Sigmoid colon (tissue), 7 donors: ENCODE results near the gene ZFPM1. TPM values are rescaled to one million over a fixed set of nuclear protein-coding genes. Genes with fewer than 3 reads are reported as not detected.

Experiments used
- DNase-seq: peaks from one replicate; pipeline ENCODE4 v3.0.0-alpha.2; 2019
- H3K27ac ChIP-seq, 4 donors: fragments of 200-600 bp; sonication (generic); one replicate each; pipeline ENCODE4 v1.5.1; 2016 to 2019; ENCODE audit warnings: mild to moderate bottlenecking in 1 of 4
- H3K27me3 ChIP-seq, 3 donors: fragments of 200-600 bp; sonication (generic); one replicate each; pipeline ENCODE4 v1.5.1; 2019; ENCODE audit warnings: mild to moderate bottlenecking in 1 of 3
- H3K36me3 ChIP-seq, 4 donors: fragments of 200-600 bp; sonication (generic); one replicate each; pipeline ENCODE4 v1.5.1; 2016 to 2019
- H3K4me1 ChIP-seq, 4 donors: fragments of 200-600 bp; sonication (generic); one replicate each; pipeline ENCODE4 v1.5.1; 2017 to 2019
- H3K4me3 ChIP-seq, 4 donors: fragments of 200-600 bp; sonication (generic); one replicate each; pipeline ENCODE4 v1.5.1; 2017 to 2019; ENCODE audit warnings: mild to moderate bottlenecking in 2 of 4, moderate library complexity in 1 of 4
- H3K9me3 ChIP-seq, 4 donors: fragments of 200-600 bp in 3 of 4; sonication (generic) in 3 of 4; one replicate each; pipeline versions ENCODE4 v1.5.1 to v1.6.1; 2013 to 2019
- EP300 ChIP-seq, 4 donors: sonication (generic); formaldehyde crosslinking; IDR thresholded peaks; one replicate each; pipeline ENCODE4 v1.6.1; 2017; ENCODE audit warnings: antibody characterized with exemption in 4 of 4
- POLR2A ChIP-seq, 2 donors: fragments of 450-650 bp; IDR thresholded peaks; one replicate each; pipeline ENCODE4 v1.6.1; 2016; ENCODE audit warnings: antibody characterized with exemption in 2 of 2, mild to moderate bottlenecking in 2 of 2, moderate library complexity in 2 of 2
- POLR2AphosphoS5 ChIP-seq, 4 donors: sonication (generic); formaldehyde crosslinking; IDR thresholded peaks; one replicate each; pipeline ENCODE4 v1.6.1; 2017; ENCODE audit warnings: antibody characterized with exemption in 4 of 4
- WGBS, 2 donors: extraction: QIAGEN DNeasy Blood & Tissue Kit; methylation state at CpG; one replicate each; pipeline ENCODE4 v1.1.7; 2013; 5-methylcytosine and 5-hydroxymethylcytosine counted together
- intact Hi-C: fragments of 100-400 bp; cut with DNase I; formaldehyde crosslinking; loops from one replicate; pipeline ENCODE4 v1.15.1; 2023
- polyA plus RNA-seq, 3 donors: library from polyadenylated mRNA; stranded (reverse); fragments of 200-250 nt; gene quantifications; one replicate each; pipeline ENCODE4 v1.2.3, GENCODE V29; 2013
- total RNA-seq, 4 donors: library from RNA; depleted of rRNA; stranded (reverse); fragments of >200 nt; gene quantifications; one replicate each; pipeline ENCODE4 v1.1.0, GENCODE V29; 2016
- TF ChIP-seq, protein P1 (sequence below), 4 experiments: fragments of 450-650 bp in 3 of 4; fragments of 200-600 bp in 1 of 4; IDR thresholded peaks; one replicate each; pipeline ENCODE4 v1.5.1; 2016 to 2019; ENCODE audit warnings: antibody characterized with exemption in 4 of 4, mild to moderate bottlenecking in 3 of 4, moderate library complexity in 2 of 4
- donor health status: healthy with polysubstance abuse.
- donor health status: Bipolar disorder and iron deficiency.
- donor health status: healthy.

ZFPM1 gene
- total and polyA plus RNA-seq, 7 donors, result 0.27 to 3.7 (median 0.66) TPM

DNA sequence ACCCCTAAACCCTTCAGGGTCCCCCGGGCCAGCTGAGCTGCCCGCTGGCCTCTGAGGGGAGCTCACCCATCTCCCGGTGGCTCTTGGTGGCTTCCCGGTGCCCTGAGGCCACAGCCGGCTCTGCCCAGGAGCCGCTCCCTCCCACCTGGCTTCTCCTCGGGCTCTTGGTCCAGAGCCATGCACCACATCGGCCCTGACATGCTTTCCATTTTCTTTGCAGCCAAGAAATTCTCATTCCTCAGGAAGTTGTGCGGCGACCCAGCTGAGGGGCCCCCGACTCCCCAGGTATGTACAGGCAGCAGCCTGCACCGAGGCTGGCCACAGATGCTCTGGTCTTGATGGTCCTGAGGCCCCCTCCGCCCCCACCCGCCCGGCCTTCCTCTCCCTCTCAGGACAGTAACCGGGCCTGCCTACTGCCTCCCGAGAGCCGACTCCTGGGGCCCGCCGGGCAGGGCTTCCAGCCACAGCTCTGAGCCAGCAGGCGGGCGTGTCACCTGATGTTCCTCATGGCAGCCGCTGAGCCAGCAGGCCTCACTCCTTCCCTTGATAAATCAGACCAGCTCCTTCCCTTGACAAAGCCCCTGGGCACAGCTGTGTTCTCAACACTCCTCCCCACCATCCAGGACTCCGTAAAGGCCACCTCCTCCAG, 28.4 kb upstream of the ZFPM1 start:
- Histone ChIP-seq H3K36me3 (no peaks in the 10 kb centered on the region), H3K4me3 (no peak overlapping the region), H3K9me3 (no peaks in the 10 kb centered on the region), H3K27ac (peak overlapping the region in 1 of 4 donors; percentile 8), H3K27me3 (peaks cover 0 to 15% (median 9%) of the 10 kb centered on the region in 3 donors), H3K4me1 (no peaks in the 10 kb centered on the region)
- WGBS, 2 donors, result 46 to 54% methylated on average over 24 of the region's 24 CpGs
- TF ChIP-seq EP300 (IDR thresholded peaks at IDR 0.05) (no peak), POLR2AphosphoS5 (IDR thresholded peaks at IDR 0.05) (no peak), POLR2A (IDR thresholded peaks at IDR 0.05) (no peak)
- TF ChIP-seq, protein P1, sequence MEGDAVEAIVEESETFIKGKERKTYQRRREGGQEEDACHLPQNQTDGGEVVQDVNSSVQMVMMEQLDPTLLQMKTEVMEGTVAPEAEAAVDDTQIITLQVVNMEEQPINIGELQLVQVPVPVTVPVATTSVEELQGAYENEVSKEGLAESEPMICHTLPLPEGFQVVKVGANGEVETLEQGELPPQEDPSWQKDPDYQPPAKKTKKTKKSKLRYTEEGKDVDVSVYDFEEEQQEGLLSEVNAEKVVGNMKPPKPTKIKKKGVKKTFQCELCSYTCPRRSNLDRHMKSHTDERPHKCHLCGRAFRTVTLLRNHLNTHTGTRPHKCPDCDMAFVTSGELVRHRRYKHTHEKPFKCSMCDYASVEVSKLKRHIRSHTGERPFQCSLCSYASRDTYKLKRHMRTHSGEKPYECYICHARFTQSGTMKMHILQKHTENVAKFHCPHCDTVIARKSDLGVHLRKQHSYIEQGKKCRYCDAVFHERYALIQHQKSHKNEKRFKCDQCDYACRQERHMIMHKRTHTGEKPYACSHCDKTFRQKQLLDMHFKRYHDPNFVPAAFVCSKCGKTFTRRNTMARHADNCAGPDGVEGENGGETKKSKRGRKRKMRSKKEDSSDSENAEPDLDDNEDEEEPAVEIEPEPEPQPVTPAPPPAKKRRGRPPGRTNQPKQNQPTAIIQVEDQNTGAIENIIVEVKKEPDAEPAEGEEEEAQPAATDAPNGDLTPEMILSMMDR (IDR thresholded peaks at IDR 0.05), result no peak
- intact Hi-C loops, result no loop called here
- no peak for DNase-seq

DNA sequence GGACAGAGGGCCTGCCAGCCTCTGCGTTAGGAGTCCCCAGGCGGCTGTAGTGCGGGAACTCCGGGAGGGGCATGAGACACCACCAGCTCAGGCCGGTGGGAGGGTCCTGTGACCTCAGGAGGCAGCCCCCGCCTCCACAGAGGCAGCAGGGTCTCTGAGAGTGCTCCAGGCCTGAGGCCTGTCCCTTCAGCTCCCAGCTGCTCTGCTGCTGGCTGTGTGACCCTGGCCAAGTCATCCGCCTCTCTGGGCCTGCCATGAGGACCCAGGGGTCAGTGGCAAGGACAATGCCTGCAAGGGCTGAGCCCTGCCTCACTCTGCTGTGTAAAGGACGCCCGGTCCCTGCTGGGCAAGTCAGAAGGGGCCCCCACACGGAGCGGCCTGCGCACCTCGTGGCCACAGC, 27.1 kb upstream of the ZFPM1 start:
- intact Hi-C loops, result no loop called here
- no peaks in the 10 kb centered on the region for H3K36me3 ChIP-seq
- 91 to 94% methylated on average over 13 of the region's 13 CpGs for WGBS, 2 donors

DNA sequence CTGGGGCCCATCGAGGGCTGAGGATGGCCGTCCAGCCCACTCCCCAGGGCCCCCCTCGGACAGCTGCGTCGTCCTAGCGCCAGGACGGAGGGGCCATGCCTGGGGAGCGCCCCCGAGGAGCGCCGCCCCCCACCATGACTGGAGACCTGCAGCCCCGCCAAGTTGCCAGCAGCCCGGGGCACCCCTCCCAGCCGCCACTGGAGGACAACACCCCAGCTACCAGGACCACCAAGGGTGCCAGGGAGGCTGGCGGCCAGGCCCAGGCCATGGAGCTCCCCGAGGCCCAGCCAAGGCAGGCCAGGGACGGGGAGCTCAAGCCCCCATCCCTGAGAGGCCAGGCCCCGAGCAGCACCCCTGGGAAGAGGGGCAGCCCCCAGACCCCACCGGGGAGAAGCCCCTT, 25.7 kb upstream of the ZFPM1 start:
- no peak overlapping the region for H3K4me3 ChIP-seq
- TF ChIP-seq POLR2A (IDR thresholded peaks at IDR 0.05), result no peak
- TF ChIP-seq, protein P1 (IDR thresholded peaks at IDR 0.05), result no peak
- no peak for TF ChIP-seq POLR2AphosphoS5 (IDR thresholded peaks at IDR 0.05)
- no peak for TF ChIP-seq EP300 (IDR thresholded peaks at IDR 0.05)
- intact Hi-C loops, result no loop called here
- WGBS, 2 donors, result 92 to 93% methylated on average over 19 of the region's 19 CpGs
- DNase-seq, result no peak
- peaks cover 0 to 18% (median 13%) of the 10 kb centered on the region in 4 donors for H3K4me1 ChIP-seq
- H3K27me3 ChIP-seq, result peaks cover 14 to 41% (median 33%) of the 10 kb centered on the region in 3 donors
- H3K27ac ChIP-seq, result no peak overlapping the region
- no peaks in the 10 kb centered on the region for H3K36me3 ChIP-seq
- H3K9me3 ChIP-seq, result no peaks in the 10 kb centered on the region

More for the DNA sequence above, 27.1 kb upstream of the ZFPM1 start:
- no peak overlapping the region for H3K27ac ChIP-seq
- H3K4me1 ChIP-seq, result peaks cover 0 to 13% (median 11%) of the 10 kb centered on the region in 4 donors
- H3K27me3 ChIP-seq, result peaks cover 12 to 28% (median 22%) of the 10 kb centered on the region in 3 donors
- DNase-seq, result no peak
- H3K4me3 ChIP-seq, result no peak overlapping the region
- no peaks in the 10 kb centered on the region for H3K9me3 ChIP-seq
- TF ChIP-seq POLR2AphosphoS5 (IDR thresholded peaks at IDR 0.05) (no peak), EP300 (IDR thresholded peaks at IDR 0.05) (no peak), POLR2A (IDR thresholded peaks at IDR 0.05) (no peak)
- TF ChIP-seq, protein P1 (IDR thresholded peaks at IDR 0.05), result no peak

DNA sequence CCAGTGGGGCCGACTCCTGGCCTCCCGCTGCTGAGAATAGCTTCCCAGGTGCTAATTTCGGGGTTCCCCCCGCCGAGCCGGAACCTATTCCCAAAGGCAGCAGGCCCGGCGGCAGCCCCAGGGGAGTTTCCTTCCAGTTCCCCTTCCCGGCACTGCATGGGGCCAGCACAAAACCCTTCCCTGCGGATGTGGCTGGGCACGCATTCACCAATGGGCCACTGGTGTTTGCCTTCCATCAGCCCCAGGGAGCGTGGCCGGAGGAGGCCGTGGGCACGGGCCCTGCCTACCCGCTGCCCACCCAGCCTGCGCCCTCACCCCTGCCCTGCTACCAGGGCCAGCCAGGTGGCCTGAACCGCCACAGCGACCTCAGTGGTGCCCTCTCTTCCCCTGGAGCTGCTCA, 24.9 kb upstream of the ZFPM1 start:
- peaks cover 0 to 18% (median 13%) of the 10 kb centered on the region in 4 donors for H3K4me1 ChIP-seq
- no peaks in the 10 kb centered on the region for H3K36me3 ChIP-seq
- H3K9me3 ChIP-seq, result no peaks in the 10 kb centered on the region
- TF ChIP-seq, protein P1 (IDR thresholded peaks at IDR 0.05), result no peak
- TF ChIP-seq POLR2A (IDR thresholded peaks at IDR 0.05) (no peak), POLR2AphosphoS5 (IDR thresholded peaks at IDR 0.05) (no peak), EP300 (IDR thresholded peaks at IDR 0.05) (no peak)
- 87 to 91% methylated on average over 19 of the region's 19 CpGs for WGBS, 2 donors
- H3K27me3 ChIP-seq, result peaks cover 18 to 49% (median 39%) of the 10 kb centered on the region in 3 donors
- intact Hi-C loops, result no loop called here
- H3K4me3 ChIP-seq, result no peak overlapping the region
- DNase-seq, result no peak
- H3K27ac ChIP-seq, result no peak overlapping the region
